ENCODE results near the gene CABP2. TPM values are rescaled to one million over a fixed set of nuclear protein-coding genes. Genes with fewer than 3 reads are reported as not detected.

CABP2 gene
- total and polyA plus RNA-seq, 4 donors, result not detected

DNA sequence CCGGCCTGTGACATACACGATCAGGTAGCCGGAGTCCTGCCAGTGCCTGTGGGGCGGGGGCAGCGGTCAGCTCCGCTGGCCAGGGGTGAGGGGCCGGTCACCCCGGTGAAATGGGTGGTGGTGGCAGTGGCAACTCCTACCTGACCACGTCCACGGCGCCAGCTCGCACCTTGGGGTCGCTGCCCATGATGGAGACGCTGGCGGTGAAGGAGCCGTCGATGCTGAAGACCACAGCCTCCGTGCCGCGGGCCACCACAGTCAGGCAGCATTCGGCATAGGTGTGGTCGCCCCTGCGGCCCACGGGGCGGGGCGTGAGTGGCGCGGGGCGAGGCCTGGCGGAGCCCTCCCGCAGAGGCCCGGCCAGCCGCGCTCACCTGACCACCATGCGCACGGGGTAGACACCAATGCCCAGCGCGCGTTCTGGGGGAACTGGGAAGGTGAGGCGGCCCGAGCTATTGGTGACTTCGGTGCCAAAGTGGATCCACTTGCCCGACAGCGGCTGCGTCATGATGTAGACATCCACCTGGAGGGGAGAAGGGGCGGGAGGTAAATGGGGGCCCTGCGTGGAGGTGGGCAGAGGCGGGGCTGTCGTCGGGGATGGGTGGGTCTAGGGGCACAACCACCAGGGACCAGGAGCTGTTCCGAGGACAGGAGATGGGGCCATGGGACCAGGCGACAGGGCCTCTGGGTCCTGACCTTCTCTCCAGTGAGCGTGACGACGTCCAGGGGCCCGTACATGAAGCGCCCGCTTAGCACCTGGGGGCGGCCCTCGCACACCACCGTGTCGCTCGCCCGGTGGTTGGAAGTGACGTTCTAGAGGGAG, 29.5 kb downstream of the CABP2 start:
- no peak for ATAC-seq (ENCODE audit: insufficient read depth, low FRiP score)
- 95 to 97% methylated on average over 58 to 65 of the region's 65 CpGs for WGBS, 2 donors
- TF ChIP-seq, protein P1, sequence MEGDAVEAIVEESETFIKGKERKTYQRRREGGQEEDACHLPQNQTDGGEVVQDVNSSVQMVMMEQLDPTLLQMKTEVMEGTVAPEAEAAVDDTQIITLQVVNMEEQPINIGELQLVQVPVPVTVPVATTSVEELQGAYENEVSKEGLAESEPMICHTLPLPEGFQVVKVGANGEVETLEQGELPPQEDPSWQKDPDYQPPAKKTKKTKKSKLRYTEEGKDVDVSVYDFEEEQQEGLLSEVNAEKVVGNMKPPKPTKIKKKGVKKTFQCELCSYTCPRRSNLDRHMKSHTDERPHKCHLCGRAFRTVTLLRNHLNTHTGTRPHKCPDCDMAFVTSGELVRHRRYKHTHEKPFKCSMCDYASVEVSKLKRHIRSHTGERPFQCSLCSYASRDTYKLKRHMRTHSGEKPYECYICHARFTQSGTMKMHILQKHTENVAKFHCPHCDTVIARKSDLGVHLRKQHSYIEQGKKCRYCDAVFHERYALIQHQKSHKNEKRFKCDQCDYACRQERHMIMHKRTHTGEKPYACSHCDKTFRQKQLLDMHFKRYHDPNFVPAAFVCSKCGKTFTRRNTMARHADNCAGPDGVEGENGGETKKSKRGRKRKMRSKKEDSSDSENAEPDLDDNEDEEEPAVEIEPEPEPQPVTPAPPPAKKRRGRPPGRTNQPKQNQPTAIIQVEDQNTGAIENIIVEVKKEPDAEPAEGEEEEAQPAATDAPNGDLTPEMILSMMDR (IDR thresholded peaks at IDR 0.05; ENCODE audit: control extremely low read depth, extremely low read depth), result no peak
- Histone ChIP-seq H3K36me3 (ENCODE audit: control insufficient read depth in 4 of 4, insufficient read depth in 4 of 4, low read length in 4 of 4) (peaks cover 2 to 82% (median 19%) of the 10 kb centered on the region in 4 donors), H3K27ac (ENCODE audit: low read depth in 1 of 2, low read length in 1 of 2) (no peak overlapping the region), H3K27me3 (ENCODE audit: control insufficient read depth in 3 of 3, insufficient read depth in 3 of 3, low read length in 2 of 3) (no peaks in the 10 kb centered on the region), H3K9ac (ENCODE audit: insufficient read depth in 1 of 2, low read length in 2 of 2) (no peak overlapping the region), H3K4me3 (no peak overlapping the region), H3K4me1 (ENCODE audit: control insufficient read depth in 5 of 5, insufficient read depth in 5 of 5, low read length in 5 of 5) (no peaks in the 10 kb centered on the region), H3K9me3 (ENCODE audit: control insufficient read depth in 4 of 4, insufficient read depth in 3 of 4, low read length in 3 of 4) (peaks cover 0 to 3% (median 0%) of the 10 kb centered on the region in 4 donors)
- DNase-seq, result no peak

DNA sequence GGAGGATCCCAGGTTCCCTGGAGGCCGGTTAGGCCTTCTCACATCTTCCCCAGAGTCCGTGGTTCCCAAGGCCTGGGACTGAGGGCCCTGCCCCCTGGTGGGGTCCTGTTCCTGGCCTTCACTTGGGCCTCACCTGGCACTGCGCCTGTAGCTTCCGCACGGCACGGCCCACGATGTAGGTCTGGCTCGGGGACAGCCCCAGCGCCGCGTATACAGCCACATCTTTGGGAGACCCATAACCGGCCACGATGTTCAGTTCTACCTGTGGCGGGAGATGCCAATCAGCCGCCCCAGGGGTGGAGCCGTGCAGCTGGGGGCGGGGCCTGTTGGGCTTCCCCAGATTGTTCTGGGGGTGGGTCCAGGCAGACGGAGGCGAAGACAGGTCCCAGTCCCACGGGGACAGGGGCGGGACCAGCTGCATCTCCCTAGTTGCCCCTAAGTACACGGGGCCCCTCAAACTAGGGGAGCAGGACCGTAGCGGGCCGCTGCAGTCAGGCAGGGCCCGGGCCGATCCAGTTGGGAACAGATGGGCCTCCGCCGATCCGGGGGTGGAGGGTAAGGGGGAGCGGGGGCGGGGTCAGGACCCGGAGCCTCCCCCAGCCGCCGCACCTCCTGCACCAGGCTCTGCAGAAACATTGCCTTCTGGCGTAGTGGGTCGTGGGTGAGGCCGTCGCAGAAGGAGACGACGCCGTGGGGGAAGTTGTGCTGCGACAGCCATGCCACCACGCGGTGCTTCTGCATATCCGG, 30.3 kb downstream of the CABP2 start:
- TF ChIP-seq, protein P1 (IDR thresholded peaks at IDR 0.05; ENCODE audit: control extremely low read depth, extremely low read depth), result no peak
- no peaks in the 10 kb centered on the region for H3K27me3 ChIP-seq (ENCODE audit: control insufficient read depth in 3 of 3, insufficient read depth in 3 of 3, low read length in 2 of 3)
- WGBS, 2 donors, result 88 to 90% methylated on average over 44 to 46 of the region's 46 CpGs
- no peak overlapping the region for H3K27ac ChIP-seq (ENCODE audit: low read depth in 1 of 2, low read length in 1 of 2)
- peaks cover 0 to under 1% (median 0%) of the 10 kb centered on the region in 4 donors for H3K9me3 ChIP-seq (ENCODE audit: control insufficient read depth in 4 of 4, insufficient read depth in 3 of 4, low read length in 3 of 4)
- no peak for DNase-seq
- no peaks in the 10 kb centered on the region for H3K4me1 ChIP-seq (ENCODE audit: control insufficient read depth in 5 of 5, insufficient read depth in 5 of 5, low read length in 5 of 5)
- ATAC-seq (ENCODE audit: insufficient read depth, low FRiP score), result no peak
- peaks cover 3 to 77% (median 19%) of the 10 kb centered on the region in 4 donors for H3K36me3 ChIP-seq (ENCODE audit: control insufficient read depth in 4 of 4, insufficient read depth in 4 of 4, low read length in 4 of 4)
- no peak overlapping the region for H3K4me3 ChIP-seq
- no peak overlapping the region for H3K9ac ChIP-seq (ENCODE audit: insufficient read depth in 1 of 2, low read length in 2 of 2)

DNA sequence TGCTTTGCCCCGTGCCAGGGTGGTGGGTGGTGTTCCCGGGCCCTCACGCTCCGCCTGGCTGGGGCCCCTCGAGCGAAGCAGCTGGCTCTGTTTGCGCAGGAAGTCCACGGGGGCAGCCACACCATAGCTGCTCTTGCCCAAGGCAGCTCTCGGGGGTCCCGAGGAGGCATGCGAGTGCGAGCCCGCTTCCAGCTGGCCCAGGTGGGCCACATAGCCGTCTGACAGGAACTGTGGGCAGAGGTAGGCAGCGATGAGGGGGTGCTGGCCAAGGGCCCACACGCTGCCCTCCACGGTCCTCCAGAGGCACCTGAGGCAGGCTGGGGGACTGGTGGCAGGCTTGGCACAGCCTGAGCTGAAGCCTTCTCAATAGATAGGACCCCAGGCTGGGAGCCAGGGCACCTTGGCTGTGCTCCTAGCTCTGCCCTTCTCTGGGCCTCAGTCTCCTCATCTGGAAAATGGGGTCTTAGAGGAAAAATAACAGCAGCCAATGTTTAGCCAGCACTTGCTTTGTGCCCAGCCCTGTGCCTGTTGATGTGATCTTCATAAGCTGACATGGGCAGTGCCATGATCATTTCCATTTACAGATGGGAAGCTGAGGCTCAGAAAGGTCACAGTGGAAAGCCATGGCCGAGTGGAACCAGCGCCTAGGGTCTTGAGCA, 31.0 kb downstream of the CABP2 start:
- Histone ChIP-seq H3K9ac (ENCODE audit: insufficient read depth in 1 of 2, low read length in 2 of 2) (no peak overlapping the region), H3K27me3 (ENCODE audit: control insufficient read depth in 3 of 3, insufficient read depth in 3 of 3, low read length in 2 of 3) (no peaks in the 10 kb centered on the region), H3K27ac (ENCODE audit: low read depth in 1 of 2, low read length in 1 of 2) (no peak overlapping the region), H3K36me3 (ENCODE audit: control insufficient read depth in 4 of 4, insufficient read depth in 4 of 4, low read length in 4 of 4) (peaks cover 7 to 75% (median 21%) of the 10 kb centered on the region in 4 donors), H3K4me1 (ENCODE audit: control insufficient read depth in 5 of 5, insufficient read depth in 5 of 5, low read length in 5 of 5) (no peaks in the 10 kb centered on the region), H3K9me3 (ENCODE audit: control insufficient read depth in 4 of 4, insufficient read depth in 3 of 4, low read length in 3 of 4) (no peaks in the 10 kb centered on the region), H3K4me3 (no peak overlapping the region)
- TF ChIP-seq, protein P1 (IDR thresholded peaks at IDR 0.05; ENCODE audit: control extremely low read depth, extremely low read depth), result no peak
- 88 to 89% methylated on average over 19 of the region's 19 CpGs for WGBS, 2 donors
- DNase-seq, result no peak
- ATAC-seq (ENCODE audit: insufficient read depth, low FRiP score), result no peak

All from lung (tissue), 12 donors.